ENCODE results near the gene UNC13C. TPM values are rescaled to one million over a fixed set of nuclear protein-coding genes. Genes with fewer than 3 reads are reported as not detected.

Gene UNC13C
- polyA plus RNA-seq, 1 experiment = not detected

- H3K36me3 ChIP-seq (ENCODE audit: control insufficient read depth, insufficient read depth, low read length) = no peaks in the 10 kb centered on the region
- no peaks in the 10 kb centered on the region for H3K27me3 ChIP-seq (ENCODE audit: control insufficient read depth, insufficient read depth, low read length)
- TF ChIP-seq CTCF (IDR thresholded peaks at IDR 0.05; ENCODE audit: insufficient read depth, low read depth, low read length) = no peak
- no peak for DNase-seq (ENCODE audit: low read depth)
- ChIA-PET POLR2A (no interaction called here), CTCF (no interaction called here)
- H3K4me3 ChIP-seq (ENCODE audit: low read depth, low read length) = no peak overlapping the region
These were observed 602.4 kb downstream of the UNC13C start for GRCh38 chr15:54580643-54581042.

DNA sequence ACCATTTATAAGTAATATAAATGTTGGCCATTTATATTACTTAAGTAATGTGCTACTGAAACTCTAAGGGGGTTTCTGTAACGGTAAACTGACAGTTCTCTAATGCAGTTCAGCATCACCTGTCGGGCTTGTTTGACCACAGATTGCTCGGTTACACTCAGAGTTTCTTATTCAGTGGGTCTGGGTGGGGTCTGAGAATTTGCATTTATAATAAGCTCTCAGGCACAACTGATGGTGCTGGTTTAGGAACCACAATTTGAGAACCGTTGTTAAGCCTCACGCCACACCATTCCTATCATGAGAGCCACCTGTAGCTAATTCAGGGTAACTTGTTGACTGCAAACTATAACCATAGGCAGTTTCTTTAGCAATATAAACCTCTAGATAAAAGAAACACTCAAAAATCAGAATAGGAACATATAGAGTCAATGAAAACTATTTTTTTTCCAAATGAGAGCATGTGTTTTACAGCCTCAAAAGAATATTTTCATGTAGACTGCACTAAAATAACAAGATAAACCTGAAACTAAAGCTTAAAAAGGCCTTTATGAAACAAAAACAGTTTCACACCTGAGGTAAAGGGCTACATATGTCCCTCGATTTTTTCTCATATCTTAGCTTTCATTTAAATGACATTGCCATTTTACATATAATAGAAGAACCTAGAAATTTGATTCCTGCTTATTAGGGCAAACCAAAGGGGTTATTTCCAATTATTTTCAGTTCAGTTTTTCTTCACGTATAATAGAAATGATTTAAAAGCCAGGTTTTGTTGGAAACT lies 604.8 kb downstream of the UNC13C start:
- CTCF ChIA-PET = no interaction called here
- POLR2A ChIA-PET = no interaction called here
- H3K27me3 ChIP-seq (ENCODE audit: control insufficient read depth, insufficient read depth, low read length) = no peaks in the 10 kb centered on the region

DNA sequence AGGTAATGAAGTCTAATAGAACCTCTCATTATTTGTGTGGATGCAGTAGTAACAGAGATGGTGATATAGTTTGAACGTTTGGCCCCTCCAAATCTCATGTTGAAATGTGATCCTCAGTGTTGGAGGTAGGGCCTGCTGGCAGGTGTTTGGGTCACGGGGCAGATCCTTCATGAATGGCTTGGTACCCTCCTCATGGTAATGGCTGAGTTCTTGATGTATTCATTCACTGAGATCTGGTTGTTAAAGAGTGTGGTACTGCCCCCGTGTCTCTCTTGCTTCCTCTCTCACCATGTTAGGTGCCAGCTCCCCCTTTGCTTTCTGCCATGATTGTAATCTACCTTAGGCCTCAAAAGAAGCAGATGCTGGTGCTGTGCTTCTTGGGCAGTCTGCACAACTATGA lies 606.8 kb downstream of the UNC13C start:
- no peak for TF ChIP-seq CTCF (IDR thresholded peaks at IDR 0.05; ENCODE audit: insufficient read depth, low read depth, low read length)
- CTCF ChIA-PET = no interaction called here
- Histone ChIP-seq H3K4me3 (ENCODE audit: low read depth, low read length) (no peak overlapping the region), H3K36me3 (ENCODE audit: control insufficient read depth, insufficient read depth, low read length) (no peaks in the 10 kb centered on the region), H3K27me3 (ENCODE audit: control insufficient read depth, insufficient read depth, low read length) (no peaks in the 10 kb centered on the region)
- POLR2A ChIA-PET = no interaction called here
- DNase-seq (ENCODE audit: low read depth) = no peak

More for the DNA sequence above, 604.8 kb downstream of the UNC13C start:
- no peak for TF ChIP-seq CTCF (IDR thresholded peaks at IDR 0.05; ENCODE audit: insufficient read depth, low read depth, low read length)
- no peak for DNase-seq (ENCODE audit: low read depth)
- Histone ChIP-seq H3K4me3 (ENCODE audit: low read depth, low read length) (no peak overlapping the region), H3K36me3 (ENCODE audit: control insufficient read depth, insufficient read depth, low read length) (no peaks in the 10 kb centered on the region)

DNA sequence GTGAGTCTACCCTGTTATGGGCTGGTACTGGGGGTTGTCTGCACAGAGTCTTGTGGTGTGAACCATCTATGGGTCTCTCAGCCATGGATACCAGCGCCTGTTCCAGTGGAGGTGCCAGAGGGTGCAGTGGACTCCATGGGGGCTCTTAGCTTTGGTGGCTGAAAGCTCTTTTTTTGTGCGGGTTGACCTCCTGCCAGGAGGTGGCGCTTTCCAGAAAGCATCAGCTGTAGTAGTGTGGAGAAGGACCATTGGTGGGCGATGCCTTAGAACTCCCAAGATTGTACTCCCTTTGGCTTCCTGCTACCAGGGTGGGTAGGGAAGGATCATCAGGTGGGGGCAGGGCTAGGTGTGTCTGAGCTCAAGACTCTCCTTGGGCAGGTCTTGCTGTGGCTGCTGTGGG lies 615.9 kb downstream of the UNC13C start:
- TF ChIP-seq CTCF (IDR thresholded peaks at IDR 0.05; ENCODE audit: insufficient read depth, low read depth, low read length) = no peak
- Histone ChIP-seq H3K27me3 (ENCODE audit: control insufficient read depth, insufficient read depth, low read length) (no peaks in the 10 kb centered on the region), H3K4me3 (ENCODE audit: low read depth, low read length) (no peak overlapping the region), H3K36me3 (ENCODE audit: control insufficient read depth, insufficient read depth, low read length) (no peaks in the 10 kb centered on the region)
- POLR2A ChIA-PET = no interaction called here
- CTCF ChIA-PET = interaction anchor here (0.7 kb wide), 1 partner anchor 8 kb away, joined by 3 read pairs; no protein-coding TSS in a partner anchor
- no peak for DNase-seq (ENCODE audit: low read depth)

GRCh38 chr15:54599386-54599785 lies 621.1 kb downstream of the UNC13C start:
- no peaks in the 10 kb centered on the region for H3K27me3 ChIP-seq (ENCODE audit: control insufficient read depth, insufficient read depth, low read length)

More at GRCh38 chr15:54599386-54599785, 621.1 kb downstream of the UNC13C start:
- DNase-seq (ENCODE audit: low read depth) = no peak
- POLR2A ChIA-PET = no interaction called here
- CTCF ChIA-PET = no interaction called here
- no peak for TF ChIP-seq CTCF (IDR thresholded peaks at IDR 0.05; ENCODE audit: insufficient read depth, low read depth, low read length)
- Histone ChIP-seq H3K36me3 (ENCODE audit: control insufficient read depth, insufficient read depth, low read length) (no peaks in the 10 kb centered on the region), H3K4me3 (ENCODE audit: low read depth, low read length) (no peak overlapping the region)

Data from BJ (cell line).